ENCODE results near the gene MMP24. TPM values are rescaled to one million over a fixed set of nuclear protein-coding genes. Genes with fewer than 3 reads are reported as not detected.

Gene MMP24
- total RNA-seq, 1 experiment from 2014 or later = 113 TPM

GRCh38 chr20:35215066-35215956, 11.2 kb upstream of the MMP24 start:
- in situ Hi-C loops (cut with HindIII; ENCODE audit: low sequenced_read_pairs) = no loop called here
- no peak for DNase-seq (ENCODE audit: low spot score)

- no peak for DNase-seq (ENCODE audit: low spot score)
- in situ Hi-C loops (cut with HindIII; ENCODE audit: low sequenced_read_pairs) = no loop called here
Measured at GRCh38 chr20:35216541-35216940, 9.9 kb upstream of the MMP24 start.

GRCh38 chr20:35223941-35224340, 2.5 kb upstream of the MMP24 start:
- DNase-seq (ENCODE audit: low spot score) = no peak
- in situ Hi-C loops (cut with HindIII; ENCODE audit: low sequenced_read_pairs) = no loop called here

- DNase-seq (ENCODE audit: low spot score) = no peak
- in situ Hi-C loops (cut with HindIII; ENCODE audit: low sequenced_read_pairs) = no loop called here
Measured at GRCh38 chr20:35224536-35224935, 2.0 kb upstream of the MMP24 start.

DNA sequence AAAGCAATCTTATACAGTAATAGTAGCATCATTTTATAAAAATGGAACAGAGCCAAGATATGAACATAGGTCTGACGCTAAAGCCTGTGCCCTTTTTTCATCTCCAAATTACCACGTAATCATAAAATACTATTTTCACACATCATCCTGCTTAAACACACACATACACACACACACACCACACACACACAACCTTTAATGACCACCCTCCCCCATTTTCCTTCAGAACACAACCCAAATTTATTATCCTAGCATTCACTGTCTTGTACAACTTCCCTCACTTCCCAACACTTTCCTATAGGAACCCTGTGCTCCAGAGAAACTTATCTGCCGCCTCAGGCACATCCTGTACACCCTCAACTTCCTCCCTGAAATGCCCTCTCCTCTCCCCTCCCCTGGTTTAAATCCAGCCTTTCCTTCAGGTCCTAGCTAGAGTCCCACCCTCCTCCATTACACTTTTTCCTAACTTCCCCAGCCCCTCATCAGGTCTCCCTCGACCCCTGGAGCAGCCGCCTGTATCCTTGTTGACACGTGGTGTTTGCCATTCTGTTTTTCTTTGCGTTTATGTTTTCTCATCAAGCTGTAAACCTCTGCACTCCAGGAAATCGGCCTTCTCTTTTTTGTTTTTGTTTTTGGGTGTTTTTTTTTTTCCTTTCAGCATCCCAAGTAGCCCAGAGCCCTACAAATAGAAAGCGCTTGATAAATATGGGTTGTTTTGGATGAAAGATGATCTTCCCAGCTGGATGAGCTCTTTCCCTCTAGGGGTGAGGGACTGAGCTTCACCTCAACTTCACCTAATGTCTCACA, 968 bp upstream of the MMP24 start:
- no peak for DNase-seq (ENCODE audit: low spot score)
- in situ Hi-C loops (cut with HindIII; ENCODE audit: low sequenced_read_pairs) = no loop called here

GRCh38 chr20:35226884-35227681, 593 bp downstream of the MMP24 start:
- peak; percentile 83 for DNase-seq (ENCODE audit: low spot score)
- in situ Hi-C loops (cut with HindIII; ENCODE audit: low sequenced_read_pairs) = no loop called here

DNA sequence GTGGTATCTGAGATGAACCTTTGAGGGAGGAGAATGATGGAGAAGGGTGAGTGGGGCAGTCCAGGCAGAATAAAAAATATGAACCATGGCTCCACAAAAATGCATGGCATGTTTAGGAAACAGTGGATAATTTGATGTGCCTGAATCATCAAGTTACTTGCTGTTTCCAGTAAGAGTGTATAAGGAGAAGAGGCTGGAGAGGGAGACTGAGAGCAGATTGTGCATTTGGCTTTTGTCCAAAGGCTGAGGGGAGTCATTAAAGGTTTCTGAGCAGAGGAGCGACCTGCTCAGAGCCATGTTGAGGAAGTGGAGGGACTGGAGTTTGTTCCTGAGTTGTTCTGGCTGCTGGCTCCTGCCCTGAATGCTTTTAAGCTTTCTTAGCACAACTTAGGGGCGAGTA, 6.1 kb downstream of the MMP24 start:
- peak; percentile 84 for DNase-seq (ENCODE audit: low spot score)
- in situ Hi-C loops (cut with HindIII; ENCODE audit: low sequenced_read_pairs) = no loop called here

DNA sequence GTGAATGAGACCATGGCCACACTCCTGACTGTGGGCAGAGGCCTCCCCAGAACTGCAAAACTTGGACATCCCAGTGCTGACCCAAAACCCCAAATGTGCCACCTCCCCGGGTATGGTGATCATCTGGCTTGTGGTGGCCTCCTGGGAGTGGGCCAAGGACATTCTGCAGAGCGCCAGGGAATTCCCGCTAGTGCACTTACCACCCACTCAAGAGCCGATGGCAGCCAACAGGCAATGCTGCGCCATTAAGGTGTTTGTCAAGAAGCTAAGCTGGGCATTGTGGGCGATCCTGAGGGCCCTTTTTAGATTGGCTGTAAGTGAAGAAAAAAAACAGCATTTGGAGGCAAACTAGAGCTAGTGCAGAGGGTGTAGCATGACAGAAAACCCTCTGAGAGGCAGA, 9.4 kb downstream of the MMP24 start:
- DNase-seq (ENCODE audit: low spot score) = peak; percentile 84
- in situ Hi-C loops (cut with HindIII; ENCODE audit: low sequenced_read_pairs) = no loop called here

- DNase-seq (ENCODE audit: low spot score) = no peak
- in situ Hi-C loops (cut with HindIII; ENCODE audit: low sequenced_read_pairs) = no loop called here
Measured at GRCh38 chr20:35237486-35237885, 11.0 kb downstream of the MMP24 start.

DNA sequence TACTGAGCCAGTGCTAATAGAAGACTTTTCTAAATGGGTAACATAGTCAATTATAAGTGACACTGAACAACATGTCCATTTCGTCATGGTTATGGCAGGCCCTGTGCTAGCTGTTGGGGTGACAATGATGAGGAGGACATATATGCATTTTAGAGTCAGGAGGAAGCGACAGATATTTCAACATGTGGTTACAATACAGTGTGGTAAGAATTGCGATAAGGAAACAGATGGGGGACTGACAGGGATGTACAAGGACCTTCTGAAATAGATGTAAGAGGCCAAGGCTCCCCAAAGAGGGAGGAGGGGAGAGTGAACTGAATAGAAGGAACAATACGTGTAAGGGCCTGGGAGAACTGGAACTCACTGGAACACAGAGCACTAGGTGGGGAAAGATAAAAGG, 11.7 kb downstream of the MMP24 start:
- DNase-seq (ENCODE audit: low spot score) = peak; percentile 55
- in situ Hi-C loops (cut with HindIII; ENCODE audit: low sequenced_read_pairs) = no loop called here

DNA sequence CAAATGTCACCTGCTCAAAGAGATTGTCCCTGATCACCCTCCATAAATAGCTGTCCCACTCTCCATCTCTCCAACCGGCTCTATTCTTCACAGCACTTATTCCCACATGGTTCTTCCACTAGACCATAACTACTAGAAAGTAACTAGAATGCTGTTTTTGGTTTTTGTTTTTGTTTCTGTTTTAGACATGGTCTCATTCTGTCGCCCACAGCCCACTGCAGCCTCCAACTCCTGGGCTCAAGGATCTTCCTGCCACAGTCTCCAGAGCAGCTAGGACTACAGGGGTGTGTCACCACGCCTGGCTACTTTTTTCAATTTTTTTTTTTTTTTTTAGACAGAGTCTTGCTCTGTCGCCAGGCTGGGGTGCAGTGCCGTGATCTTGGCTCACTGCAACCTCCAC, 12.2 kb downstream of the MMP24 start:
- in situ Hi-C loops (cut with HindIII; ENCODE audit: low sequenced_read_pairs) = no loop called here
- no peak for DNase-seq (ENCODE audit: low spot score)

GRCh38 chr20:35240083-35240810, 13.8 kb downstream of the MMP24 start:
- in situ Hi-C loops (cut with HindIII; ENCODE audit: low sequenced_read_pairs) = no loop called here
- DNase-seq (ENCODE audit: low spot score) = peak; percentile 78

- in situ Hi-C loops (cut with HindIII; ENCODE audit: low sequenced_read_pairs) = no loop called here
- peak; percentile 53 for DNase-seq (ENCODE audit: low spot score)
Measured at GRCh38 chr20:35240811-35241293, 14.4 kb downstream of the MMP24 start.

DNA sequence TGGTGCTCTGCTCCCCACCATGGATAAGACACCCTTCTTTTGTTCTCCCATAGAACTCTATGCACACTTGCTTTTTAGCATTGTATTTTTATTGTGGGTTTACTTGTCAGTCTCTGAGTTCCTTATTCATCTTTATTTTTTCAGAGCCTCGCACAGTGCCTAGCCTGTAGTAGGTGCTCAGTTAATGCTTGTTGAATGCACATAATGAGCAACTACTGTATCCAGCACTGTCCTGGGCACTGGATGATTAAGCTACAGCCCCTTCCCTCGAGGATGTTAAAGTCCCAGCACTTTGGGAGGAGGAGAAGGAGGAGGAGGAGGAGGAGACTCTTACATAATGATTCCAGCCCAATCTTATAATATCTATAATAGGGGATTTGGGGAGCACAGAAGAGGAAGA, 16.8 kb downstream of the MMP24 start:
- in situ Hi-C loops (cut with HindIII; ENCODE audit: low sequenced_read_pairs) = no loop called here
- DNase-seq (ENCODE audit: low spot score) = no peak

- DNase-seq (ENCODE audit: low spot score) = no peak
- in situ Hi-C loops (cut with HindIII; ENCODE audit: low sequenced_read_pairs) = no loop called here
Measured at GRCh38 chr20:35243986-35244385, 17.5 kb downstream of the MMP24 start.

- DNase-seq (ENCODE audit: low spot score) = no peak
- in situ Hi-C loops (cut with HindIII; ENCODE audit: low sequenced_read_pairs) = no loop called here
Measured at GRCh38 chr20:35246723-35247122, 20.2 kb downstream of the MMP24 start.

- in situ Hi-C loops (cut with HindIII; ENCODE audit: low sequenced_read_pairs) = no loop called here
- DNase-seq (ENCODE audit: low spot score) = peak; percentile 98
Measured at GRCh38 chr20:35248641-35249475, 22.4 kb downstream of the MMP24 start.

GRCh38 chr20:35251613-35251940, 25.1 kb downstream of the MMP24 start:
- in situ Hi-C loops (cut with HindIII; ENCODE audit: low sequenced_read_pairs) = no loop called here

More at GRCh38 chr20:35251613-35251940, 25.1 kb downstream of the MMP24 start:
- no peak for DNase-seq (ENCODE audit: low spot score)

Measured in G401 (cell line).